ENCODE measurements around the gene KIF26A.

KIF26A gene

DNA sequence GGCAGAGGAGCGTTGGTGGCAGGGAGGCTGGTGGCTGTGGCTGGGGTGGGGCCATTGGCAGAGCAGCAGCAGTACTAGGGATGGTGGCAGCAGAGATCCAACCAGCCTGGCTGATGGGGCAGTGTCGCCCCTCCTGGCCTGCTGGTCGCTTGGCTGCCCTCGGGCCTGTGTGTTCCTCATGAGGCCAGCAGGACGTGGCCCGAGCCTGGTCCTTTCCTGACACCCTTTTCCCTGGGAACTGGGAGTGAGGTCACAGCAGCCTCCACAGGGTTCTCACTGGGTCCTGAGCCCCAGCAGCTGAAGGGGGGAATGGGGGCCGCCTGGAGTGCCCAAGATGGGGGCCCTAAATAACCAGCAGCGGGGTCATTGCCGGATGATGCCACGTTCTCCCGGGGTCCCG, 46.1 kb downstream of the KIF26A start:
- no peak overlapping the region for H3K27ac ChIP-seq (ENCODE audit: low read length)
- no peak overlapping the region for H2AFZ ChIP-seq (ENCODE audit: low read length)
- H3K9ac ChIP-seq (ENCODE audit: low read length): no peak overlapping the region
- H3K9me2 ChIP-seq (replicated peaks; ENCODE audit: insufficient read depth, low read length): no peaks in the 10 kb centered on the region
- H3K27me3 ChIP-seq (replicated peaks; ENCODE audit: insufficient read depth, low read length): peaks cover 7% of the 10 kb centered on the region
- no peaks in the 10 kb centered on the region for H3K36me3 ChIP-seq (replicated peaks; ENCODE audit: insufficient read depth, low read length)
- H3K4me1 ChIP-seq (ENCODE audit: low read length): no peaks in the 10 kb centered on the region
- H3K4me3 ChIP-seq (ENCODE audit: low read length): no peak overlapping the region
- H3K4me2 ChIP-seq (ENCODE audit: low read depth, low read length): no peak overlapping the region
- H3F3A ChIP-seq (ENCODE audit: insufficient read depth, low read length): no peaks in the 10 kb centered on the region
- TF ChIP-seq EZH2phosphoT487 (IDR thresholded peaks at IDR 0.05; ENCODE audit: low read length): no peak
- TF ChIP-seq CTCF (IDR thresholded peaks at IDR 0.05; ENCODE audit: low read length): no peak
- no peak for TF ChIP-seq EZH2 (optimal IDR thresholded peaks at IDR 0.05; ENCODE audit: low read depth, low read length)
- H3K9me3 ChIP-seq (replicated peaks; ENCODE audit: insufficient read depth, low read length): no peaks in the 10 kb centered on the region
- DNase-seq: no peak
- no peaks in the 10 kb centered on the region for H4K20me1 ChIP-seq (ENCODE audit: insufficient read depth, low read length)
- no peaks in the 10 kb centered on the region for H3K79me2 ChIP-seq (ENCODE audit: low read length)

GRCh38 chr14:104184911-104185499, 46.6 kb downstream of the KIF26A start:
- Histone ChIP-seq H3K9me2 (replicated peaks; ENCODE audit: insufficient read depth, low read length) (no peaks in the 10 kb centered on the region), H3K27ac (ENCODE audit: low read length) (no peak overlapping the region), H2AFZ (ENCODE audit: low read length) (no peak overlapping the region), H3K4me2 (ENCODE audit: low read depth, low read length) (no peak overlapping the region), H3K79me2 (ENCODE audit: low read length) (no peaks in the 10 kb centered on the region), H3K36me3 (replicated peaks; ENCODE audit: insufficient read depth, low read length) (no peaks in the 10 kb centered on the region), H3K27me3 (replicated peaks; ENCODE audit: insufficient read depth, low read length) (peaks cover 7% of the 10 kb centered on the region), H4K20me1 (ENCODE audit: insufficient read depth, low read length) (no peaks in the 10 kb centered on the region), H3F3A (ENCODE audit: insufficient read depth, low read length) (no peaks in the 10 kb centered on the region), H3K9me3 (replicated peaks; ENCODE audit: insufficient read depth, low read length) (no peaks in the 10 kb centered on the region), H3K4me3 (ENCODE audit: low read length) (no peak overlapping the region), H3K4me1 (ENCODE audit: low read length) (no peaks in the 10 kb centered on the region), H3K9ac (ENCODE audit: low read length) (no peak overlapping the region)
- TF ChIP-seq EZH2phosphoT487 (IDR thresholded peaks at IDR 0.05; ENCODE audit: low read length): no peak
- TF ChIP-seq EZH2 (optimal IDR thresholded peaks at IDR 0.05; ENCODE audit: low read depth, low read length): no peak
- TF ChIP-seq CTCF (IDR thresholded peaks at IDR 0.05; ENCODE audit: low read length): no peak
- no peak for DNase-seq

GRCh38 chr14:104185916-104186495, 47.6 kb downstream of the KIF26A start:
- TF ChIP-seq CTCF (IDR thresholded peaks at IDR 0.05; ENCODE audit: low read length) (no peak), EZH2 (optimal IDR thresholded peaks at IDR 0.05; ENCODE audit: low read depth, low read length) (no peak)
- Histone ChIP-seq H3K27ac (ENCODE audit: low read length) (no peak overlapping the region), H3K4me2 (ENCODE audit: low read depth, low read length) (no peak overlapping the region), H3K9me3 (replicated peaks; ENCODE audit: insufficient read depth, low read length) (no peaks in the 10 kb centered on the region), H3F3A (ENCODE audit: insufficient read depth, low read length) (no peaks in the 10 kb centered on the region), H3K4me1 (ENCODE audit: low read length) (no peaks in the 10 kb centered on the region), H3K27me3 (replicated peaks; ENCODE audit: insufficient read depth, low read length) (peaks cover 7% of the 10 kb centered on the region), H3K4me3 (ENCODE audit: low read length) (no peak overlapping the region), H3K9me2 (replicated peaks; ENCODE audit: insufficient read depth, low read length) (no peaks in the 10 kb centered on the region), H4K20me1 (ENCODE audit: insufficient read depth, low read length) (no peaks in the 10 kb centered on the region), H2AFZ (ENCODE audit: low read length) (no peak overlapping the region), H3K36me3 (replicated peaks; ENCODE audit: insufficient read depth, low read length) (no peaks in the 10 kb centered on the region), H3K9ac (ENCODE audit: low read length) (no peak overlapping the region), H3K79me2 (ENCODE audit: low read length) (no peaks in the 10 kb centered on the region)
- DNase-seq: no peak
